HEK293 (cell line): ENCODE measurements around the gene SMIM27.

ENCODE experiments used
- CTCF ChIA-PET: fragments of 350-600 bp; formaldehyde crosslinking; extraction: SDS; loops from one replicate; lab custom pipeline; 2021; ENCODE audit warnings: antibody characterized with exemption; lab: Yijun Ruan, JAX
- POLR2A ChIA-PET: fragments of 300-600 bp; formaldehyde crosslinking; extraction: SDS; loops from one replicate; lab custom pipeline; 2020; ENCODE audit warnings: antibody characterized with exemption, inconsistent platforms; lab: Yijun Ruan, JAX
- H3K27ac ChIP-seq: fragments of 200-500 bp; sonication (Bioruptor generic); 2 replicates; pipeline ENCODE4 v1.5.1; 2014; ENCODE audit warnings: low read depth, low read length, control low read depth, inconsistent platforms; ENCODE audit errors: extremely low read depth
- H3K36me3 ChIP-seq, 2 experiments: fragments of 200-500 bp in 1 of 2; sonication (Bioruptor generic) in 1 of 2; 1 replicate in 1 of 2; 2 replicates in 1 of 2; pipeline ENCODE4 v1.5.1; 2014 to 2017; ENCODE audit warnings: inconsistent platforms in 2 of 2, low read length in 2 of 2; ENCODE audit not compliant: control insufficient read depth in 2 of 2, insufficient read depth in 1 of 2
- H3K4me1 ChIP-seq: fragments of 200-500 bp; sonication (Bioruptor generic); 2 replicates; pipeline ENCODE4 v1.5.1; 2014; ENCODE audit warnings: mild to moderate bottlenecking, low read length, inconsistent platforms; ENCODE audit not compliant: control insufficient read depth, insufficient read depth
- H3K4me3 ChIP-seq: 2 replicates; pipeline ENCODE4 v1.5.1; 2011; ENCODE audit warnings: low read depth, mild to moderate bottlenecking, control low read depth, low read length, moderate library complexity
- H3K9me3 ChIP-seq: fragments of 200-500 bp; sonication (Bioruptor generic); 2 replicates; pipeline ENCODE4 v1.5.1; 2014; ENCODE audit warnings: low read depth, low read length, inconsistent platforms; ENCODE audit not compliant: control insufficient read depth, insufficient read depth
- BCL11B ChIP-seq: fragments of 450-650 bp; formaldehyde crosslinking; IDR thresholded peaks from 2 replicates; pipeline ENCODE4 v1.5.1; 2016; ENCODE audit warnings: low read depth, missing biosample characterization, missing genetic modification characterization
- GFI1B ChIP-seq: fragments of 450-650 bp; formaldehyde crosslinking; IDR thresholded peaks from 2 replicates; pipeline ENCODE4 v1.5.1; 2016; ENCODE audit warnings: missing biosample characterization, missing genetic modification characterization
- GLI4 ChIP-seq: fragments of 450-650 bp; formaldehyde crosslinking; IDR thresholded peaks from 2 replicates; pipeline ENCODE4 v1.5.1; 2016; ENCODE audit warnings: missing biosample characterization, missing genetic modification characterization
- HOXA7 ChIP-seq: sonication (generic); formaldehyde crosslinking; IDR thresholded peaks from 2 replicates; pipeline ENCODE4 v1.8.1; 2022; ENCODE audit warnings: missing genetic modification reagents, borderline replicate concordance
- KLF1 ChIP-seq: fragments of 450-650 bp; formaldehyde crosslinking; IDR thresholded peaks from 2 replicates; pipeline ENCODE4 v1.5.1; 2016; ENCODE audit warnings: missing biosample characterization, missing genetic modification characterization
- ZNF112 ChIP-seq: fragments of 450-650 bp; formaldehyde crosslinking; IDR thresholded peaks from 2 replicates; pipeline ENCODE4 v1.5.0; 2017; ENCODE audit warnings: missing biosample characterization, missing genetic modification characterization
- ZNF24 ChIP-seq: fragments of 450-650 bp; formaldehyde crosslinking; IDR thresholded peaks from 2 replicates; pipeline ENCODE4 v1.5.1; 2016; ENCODE audit warnings: missing biosample characterization, missing genetic modification characterization
- ZNF311 ChIP-seq: fragments of 450-650 bp; formaldehyde crosslinking; IDR thresholded peaks from 2 replicates; pipeline ENCODE4 v1.5.1; 2017; ENCODE audit warnings: missing biosample characterization, missing genetic modification characterization, borderline replicate concordance
- ZNF324 ChIP-seq: fragments of 450-650 bp; formaldehyde crosslinking; IDR thresholded peaks from 2 replicates; pipeline ENCODE4 v1.5.1; 2016; ENCODE audit warnings: missing biosample characterization, missing genetic modification characterization
- ZNF473 ChIP-seq: fragments of 450-650 bp; formaldehyde crosslinking; IDR thresholded peaks from 2 replicates; pipeline ENCODE4 v1.5.1; 2017; ENCODE audit warnings: missing biosample characterization, missing genetic modification characterization
- ZNF48 ChIP-seq: fragments of 450-650 bp; formaldehyde crosslinking; IDR thresholded peaks from 2 replicates; pipeline ENCODE4 v1.5.1; 2016; ENCODE audit warnings: missing biosample characterization, missing genetic modification characterization
- ZNF510 ChIP-seq: fragments of 450-650 bp; formaldehyde crosslinking; IDR thresholded peaks from 2 replicates; pipeline ENCODE4 v1.5.1; 2018; ENCODE audit warnings: mild to moderate bottlenecking, missing genetic modification characterization, missing biosample characterization; ENCODE audit not compliant: insufficient replicate concordance
- ZNF571 ChIP-seq: fragments of 450-650 bp; formaldehyde crosslinking; IDR thresholded peaks from 2 replicates; pipeline ENCODE4 v1.5.0; 2017; ENCODE audit warnings: missing biosample characterization, missing genetic modification characterization
- ZNF600 ChIP-seq: fragments of 450-650 bp; formaldehyde crosslinking; IDR thresholded peaks from 2 replicates; pipeline ENCODE4 v1.5.1; 2016; ENCODE audit warnings: missing biosample characterization, missing genetic modification characterization
- ZNF777 ChIP-seq: fragments of 450-650 bp; formaldehyde crosslinking; IDR thresholded peaks from 2 replicates; pipeline ENCODE4 v1.5.1; 2017; ENCODE audit warnings: missing biosample characterization, missing genetic modification characterization, borderline replicate concordance
- TF ChIP-seq, protein P1 (sequence below): fragments of 450-650 bp; formaldehyde crosslinking; IDR thresholded peaks from 2 replicates; pipeline ENCODE4 v1.5.1; 2016; ENCODE audit warnings: missing biosample characterization, missing genetic modification characterization
- TF ChIP-seq, protein P2 (sequence below): fragments of 450-650 bp; formaldehyde crosslinking; IDR thresholded peaks from 2 replicates; pipeline ENCODE4 v1.5.1; 2016; ENCODE audit warnings: missing biosample characterization, missing genetic modification characterization, low read depth
- TF ChIP-seq, protein P3 (sequence below): fragments of 450-650 bp; formaldehyde crosslinking; IDR thresholded peaks from 2 replicates; pipeline ENCODE4 v1.5.1; 2017; ENCODE audit warnings: missing biosample characterization, missing genetic modification characterization
- TF ChIP-seq, protein P4 (sequence below): fragments of 450-650 bp; formaldehyde crosslinking; IDR thresholded peaks from 2 replicates; pipeline ENCODE4; 2016; ENCODE audit warnings: missing biosample characterization, missing genetic modification characterization
- TF ChIP-seq, protein P5 (sequence below): fragments of 450-650 bp; formaldehyde crosslinking; IDR thresholded peaks from 2 replicates; pipeline ENCODE4 v1.5.1; 2016; ENCODE audit warnings: missing biosample characterization, missing genetic modification characterization

The SMIM27 gene

DNA sequence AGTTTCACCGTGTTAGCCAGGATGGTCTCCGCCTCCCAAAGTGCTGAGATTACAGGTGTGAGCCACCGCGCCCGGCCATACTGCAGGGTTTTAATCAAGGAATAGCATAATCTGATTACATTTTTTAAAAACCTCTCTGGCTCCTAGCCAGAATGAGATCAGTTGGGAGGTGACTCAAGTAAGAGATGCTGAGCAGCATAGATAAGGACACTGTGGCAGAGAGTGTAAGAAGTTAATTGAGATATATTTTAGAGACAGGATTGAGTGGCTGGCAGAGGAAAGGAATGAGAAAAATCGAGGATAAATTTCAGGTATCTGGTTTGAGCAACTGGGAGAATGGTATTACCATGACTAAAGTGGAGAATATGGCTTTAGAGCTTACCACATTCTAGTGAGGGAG lies 18.8 kb upstream of the SMIM27 start:
- POLR2A ChIA-PET = no interaction called here
- peaks cover 0 to 6% of the 10 kb centered on the region in 2 experiments; a peak in 2 of 3 replicates for H3K36me3 ChIP-seq
- no peak overlapping the region for H3K27ac ChIP-seq
- CTCF ChIA-PET = interaction anchor here (1.3 to 2.8 kb wide), 2 partner anchors 48 to 154 kb away, joined by 4 to 8 read pairs; no protein-coding TSS in a partner anchor
- H3K4me3 ChIP-seq = no peak overlapping the region
- no peaks in the 10 kb centered on the region for H3K4me1 ChIP-seq
- TF ChIP-seq ZNF600 (no peak), ZNF311 (tag by site-specific recombination) (no peak), ZNF777 (no peak), ZNF473 (tag by site-specific recombination) (no peak), HOXA7 (CRISPR knock-in tag) (no peak), ZNF510 (tag by site-specific recombination) (no peak), ZNF112 (tag by site-specific recombination) (no peak), BCL11B (no peak), ZNF571 (tag by site-specific recombination) (no peak), GLI4 (tag by site-specific recombination) (no peak), ZNF48 (no peak), ZNF324 (tag by site-specific recombination) (no peak), KLF1 (no peak), ZNF24 (tag by site-specific recombination) (no peak), GFI1B (tag by site-specific recombination) (no peak)
- TF ChIP-seq, protein P1, sequence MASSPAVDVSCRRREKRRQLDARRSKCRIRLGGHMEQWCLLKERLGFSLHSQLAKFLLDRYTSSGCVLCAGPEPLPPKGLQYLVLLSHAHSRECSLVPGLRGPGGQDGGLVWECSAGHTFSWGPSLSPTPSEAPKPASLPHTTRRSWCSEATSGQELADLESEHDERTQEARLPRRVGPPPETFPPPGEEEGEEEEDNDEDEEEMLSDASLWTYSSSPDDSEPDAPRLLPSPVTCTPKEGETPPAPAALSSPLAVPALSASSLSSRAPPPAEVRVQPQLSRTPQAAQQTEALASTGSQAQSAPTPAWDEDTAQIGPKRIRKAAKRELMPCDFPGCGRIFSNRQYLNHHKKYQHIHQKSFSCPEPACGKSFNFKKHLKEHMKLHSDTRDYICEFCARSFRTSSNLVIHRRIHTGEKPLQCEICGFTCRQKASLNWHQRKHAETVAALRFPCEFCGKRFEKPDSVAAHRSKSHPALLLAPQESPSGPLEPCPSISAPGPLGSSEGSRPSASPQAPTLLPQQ = no peak
- TF ChIP-seq, protein P2, sequence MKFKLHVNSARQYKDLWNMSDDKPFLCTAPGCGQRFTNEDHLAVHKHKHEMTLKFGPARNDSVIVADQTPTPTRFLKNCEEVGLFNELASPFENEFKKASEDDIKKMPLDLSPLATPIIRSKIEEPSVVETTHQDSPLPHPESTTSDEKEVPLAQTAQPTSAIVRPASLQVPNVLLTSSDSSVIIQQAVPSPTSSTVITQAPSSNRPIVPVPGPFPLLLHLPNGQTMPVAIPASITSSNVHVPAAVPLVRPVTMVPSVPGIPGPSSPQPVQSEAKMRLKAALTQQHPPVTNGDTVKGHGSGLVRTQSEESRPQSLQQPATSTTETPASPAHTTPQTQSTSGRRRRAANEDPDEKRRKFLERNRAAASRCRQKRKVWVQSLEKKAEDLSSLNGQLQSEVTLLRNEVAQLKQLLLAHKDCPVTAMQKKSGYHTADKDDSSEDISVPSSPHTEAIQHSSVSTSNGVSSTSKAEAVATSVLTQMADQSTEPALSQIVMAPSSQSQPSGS (tag by site-specific recombination) = no peak
- TF ChIP-seq, protein P3, sequence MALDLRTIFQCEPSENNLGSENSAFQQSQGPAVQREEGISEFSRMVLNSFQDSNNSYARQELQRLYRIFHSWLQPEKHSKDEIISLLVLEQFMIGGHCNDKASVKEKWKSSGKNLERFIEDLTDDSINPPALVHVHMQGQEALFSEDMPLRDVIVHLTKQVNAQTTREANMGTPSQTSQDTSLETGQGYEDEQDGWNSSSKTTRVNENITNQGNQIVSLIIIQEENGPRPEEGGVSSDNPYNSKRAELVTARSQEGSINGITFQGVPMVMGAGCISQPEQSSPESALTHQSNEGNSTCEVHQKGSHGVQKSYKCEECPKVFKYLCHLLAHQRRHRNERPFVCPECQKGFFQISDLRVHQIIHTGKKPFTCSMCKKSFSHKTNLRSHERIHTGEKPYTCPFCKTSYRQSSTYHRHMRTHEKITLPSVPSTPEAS (tag by site-specific recombination) = no peak
- TF ChIP-seq, protein P4, sequence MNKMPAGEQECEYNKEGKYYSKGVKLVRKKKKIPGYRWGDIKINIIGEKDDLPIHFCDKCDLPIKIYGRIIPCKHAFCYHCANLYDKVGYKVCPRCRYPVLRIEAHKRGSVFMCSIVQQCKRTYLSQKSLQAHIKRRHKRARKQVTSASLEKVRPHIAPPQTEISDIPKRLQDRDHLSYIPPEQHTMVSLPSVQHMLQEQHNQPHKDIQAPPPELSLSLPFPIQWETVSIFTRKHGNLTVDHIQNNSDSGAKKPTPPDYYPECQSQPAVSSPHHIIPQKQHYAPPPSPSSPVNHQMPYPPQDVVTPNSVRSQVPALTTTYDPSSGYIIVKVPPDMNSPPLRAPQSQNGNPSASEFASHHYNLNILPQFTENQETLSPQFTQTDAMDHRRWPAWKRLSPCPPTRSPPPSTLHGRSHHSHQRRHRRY (tag by site-specific recombination) = no peak
- TF ChIP-seq, protein P5, sequence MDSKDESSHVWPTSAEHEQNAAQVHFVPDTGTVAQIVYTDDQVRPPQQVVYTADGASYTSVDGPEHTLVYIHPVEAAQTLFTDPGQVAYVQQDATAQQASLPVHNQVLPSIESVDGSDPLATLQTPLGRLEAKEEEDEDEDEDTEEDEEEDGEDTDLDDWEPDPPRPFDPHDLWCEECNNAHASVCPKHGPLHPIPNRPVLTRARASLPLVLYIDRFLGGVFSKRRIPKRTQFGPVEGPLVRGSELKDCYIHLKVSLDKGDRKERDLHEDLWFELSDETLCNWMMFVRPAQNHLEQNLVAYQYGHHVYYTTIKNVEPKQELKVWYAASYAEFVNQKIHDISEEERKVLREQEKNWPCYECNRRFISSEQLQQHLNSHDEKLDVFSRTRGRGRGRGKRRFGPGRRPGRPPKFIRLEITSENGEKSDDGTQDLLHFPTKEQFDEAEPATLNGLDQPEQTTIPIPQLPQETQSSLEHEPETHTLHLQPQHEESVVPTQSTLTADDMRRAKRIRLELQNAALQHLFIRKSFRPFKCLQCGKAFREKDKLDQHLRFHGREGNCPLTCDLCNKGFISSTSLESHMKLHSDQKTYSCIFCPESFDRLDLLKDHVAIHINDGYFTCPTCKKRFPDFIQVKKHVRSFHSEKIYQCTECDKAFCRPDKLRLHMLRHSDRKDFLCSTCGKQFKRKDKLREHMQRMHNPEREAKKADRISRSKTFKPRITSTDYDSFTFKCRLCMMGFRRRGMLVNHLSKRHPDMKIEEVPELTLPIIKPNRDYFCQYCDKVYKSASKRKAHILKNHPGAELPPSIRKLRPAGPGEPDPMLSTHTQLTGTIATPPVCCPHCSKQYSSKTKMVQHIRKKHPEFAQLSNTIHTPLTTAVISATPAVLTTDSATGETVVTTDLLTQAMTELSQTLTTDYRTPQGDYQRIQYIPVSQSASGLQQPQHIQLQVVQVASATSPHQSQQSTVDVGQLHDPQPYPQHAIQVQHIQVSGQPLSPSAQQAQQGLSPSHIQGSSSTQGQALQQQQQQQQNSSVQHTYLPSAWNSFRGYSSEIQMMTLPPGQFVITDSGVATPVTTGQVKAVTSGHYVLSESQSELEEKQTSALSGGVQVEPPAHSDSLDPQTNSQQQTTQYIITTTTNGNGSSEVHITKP = no peak
- no peaks in the 10 kb centered on the region for H3K9me3 ChIP-seq
